Left kidney (tissue), 2 donors: Measurements from ENCODE around the gene PODN. TPM values are rescaled to one million over a fixed set of nuclear protein-coding genes. Genes with fewer than 3 reads are reported as not detected.

ENCODE experiments used
- DNase-seq: peaks from one replicate; pipeline ENCODE4 v3.0.0-alpha.2; 2013
- polyA plus RNA-seq: library from polyadenylated mRNA; unstranded; fragments of 120-200 nt; gene quantifications from one replicate; pipeline ENCODE4 v1.2.1, GENCODE V29; 2013; ENCODE audit not compliant: insufficient read length

Gene PODN
- polyA plus RNA-seq, 1 donor: 2.0 TPM

GRCh38 chr1:53074313-53075154 is 12.5 kb downstream of the PODN start:
- no peak for DNase-seq

DNA sequence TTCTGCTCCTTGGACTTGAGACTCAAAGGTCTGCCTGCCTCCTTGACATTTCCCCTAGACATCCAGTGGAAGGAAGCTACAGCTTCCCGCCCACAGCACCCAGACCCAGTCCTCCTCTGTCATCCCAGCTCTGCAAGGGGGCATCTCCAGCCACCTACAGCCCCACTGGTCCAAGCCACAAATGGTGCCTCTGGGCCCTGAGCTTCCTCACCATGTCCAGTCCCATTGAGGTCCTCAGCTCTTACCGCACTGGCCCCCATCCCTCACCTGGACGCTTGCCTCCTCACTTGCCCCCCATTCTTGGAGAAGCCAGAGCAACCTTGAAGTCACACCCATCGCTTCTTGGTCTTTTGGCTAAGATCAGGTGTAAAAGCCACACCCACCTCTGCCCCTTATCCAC is 13.2 kb downstream of the PODN start:
- DNase-seq: no peak

GRCh38 chr1:53075761-53076163 is 13.7 kb downstream of the PODN start:
- no peak for DNase-seq

GRCh38 chr1:53076165-53076564 is 14.2 kb downstream of the PODN start:
- no peak for DNase-seq

- no peak for DNase-seq
Measured at GRCh38 chr1:53076721-53077598, 14.9 kb downstream of the PODN start.

GRCh38 chr1:53077599-53077965 is 15.6 kb downstream of the PODN start:
- no peak for DNase-seq

GRCh38 chr1:53078333-53079101 is 16.5 kb downstream of the PODN start:
- no peak for DNase-seq

DNA sequence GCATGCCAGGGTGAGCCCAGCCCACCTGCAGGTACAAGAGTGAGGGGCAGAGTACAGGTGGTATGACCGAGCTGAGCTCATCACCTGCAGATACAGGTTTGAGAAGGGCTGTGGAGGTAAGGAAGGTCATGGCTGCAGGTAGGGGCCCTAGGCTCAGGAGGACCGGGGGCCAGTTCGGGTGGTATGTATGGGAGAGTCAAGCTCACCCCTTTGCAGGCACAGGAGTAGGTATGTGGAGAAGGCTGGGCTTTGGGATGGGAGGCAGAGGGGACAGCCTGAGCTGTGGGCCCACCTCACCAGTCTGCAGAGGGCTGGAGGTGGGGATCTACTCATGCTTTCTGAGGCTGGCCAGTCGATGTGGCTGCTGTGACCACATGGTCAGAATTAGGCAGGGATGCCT is 17.2 kb downstream of the PODN start:
- DNase-seq: no peak

DNA sequence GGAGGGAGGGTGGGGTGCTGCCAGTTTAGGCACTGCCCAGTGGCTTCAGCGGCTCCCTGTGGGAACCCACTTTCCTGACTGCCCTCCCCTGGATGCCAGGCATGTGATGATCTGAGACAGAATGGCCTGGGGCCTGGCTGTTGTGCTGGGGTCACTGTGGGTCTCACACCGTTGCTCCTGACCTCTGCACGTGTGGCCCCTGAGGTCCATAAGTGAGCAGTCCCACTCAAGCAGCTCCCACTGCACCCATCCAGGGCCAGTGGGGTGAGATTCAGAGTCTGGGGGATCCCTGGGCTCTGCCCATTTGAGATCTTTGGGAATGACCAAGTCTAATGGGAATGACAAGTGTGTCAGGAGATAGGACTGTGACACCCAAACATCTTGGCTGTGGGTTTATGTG is 18.0 kb downstream of the PODN start:
- DNase-seq: no peak

- no peak for DNase-seq
Measured at GRCh38 chr1:53080769-53081168, 18.8 kb downstream of the PODN start.

- no peak for DNase-seq
Measured at GRCh38 chr1:53081384-53082066, 19.5 kb downstream of the PODN start.

GRCh38 chr1:53082826-53083455 is 20.9 kb downstream of the PODN start:
- DNase-seq: no peak

DNA sequence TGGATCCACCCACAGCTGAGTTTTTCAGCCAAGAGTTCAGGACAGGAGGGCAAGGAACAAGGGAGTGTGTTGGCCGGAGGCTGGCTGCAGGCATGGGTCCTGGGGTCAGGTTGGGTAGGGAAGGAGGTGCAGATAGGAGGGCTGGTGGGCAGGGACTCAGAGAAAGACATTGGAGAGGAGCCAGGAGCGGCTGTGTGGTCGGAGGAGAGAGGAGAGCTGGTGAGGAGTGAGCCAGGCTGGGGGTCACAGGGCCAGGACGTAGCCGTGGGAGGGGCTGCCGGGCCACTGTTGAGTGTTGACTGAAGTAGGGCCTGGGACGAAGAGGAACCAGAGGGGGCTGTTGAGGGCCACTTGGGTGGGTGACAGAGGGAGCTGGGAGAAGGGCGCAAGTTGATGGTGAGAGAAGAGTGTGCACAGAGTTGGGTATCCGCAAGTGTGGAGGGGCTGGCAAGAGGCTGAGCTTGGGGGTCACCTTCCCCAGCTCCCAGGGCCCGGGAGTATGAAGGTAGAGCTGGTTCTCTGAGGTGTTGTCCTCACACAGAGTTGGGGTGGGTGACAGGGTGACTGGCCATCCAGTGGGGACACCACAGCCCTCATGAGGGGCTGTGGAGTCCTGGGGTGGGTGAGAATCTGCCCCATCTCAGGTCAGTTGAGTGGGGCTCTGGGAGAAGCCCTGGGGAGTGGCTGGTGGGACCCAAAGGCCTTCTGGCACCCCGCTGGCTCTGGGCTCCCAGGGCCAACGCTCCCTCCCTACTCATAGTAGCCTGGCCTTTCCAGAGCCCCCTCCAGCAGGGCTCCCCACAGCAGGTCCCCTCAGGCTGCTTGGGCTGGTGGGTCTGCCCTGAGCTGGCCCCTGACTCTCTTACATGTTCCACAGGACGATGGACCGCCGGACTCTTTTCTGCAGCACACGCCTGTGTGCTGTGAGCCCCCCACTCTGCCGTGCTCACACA is 21.9 kb downstream of the PODN start:
- DNase-seq: no peak

- no peak for DNase-seq
Measured at GRCh38 chr1:53084589-53084971, 22.6 kb downstream of the PODN start.

- DNase-seq: no peak
Measured at GRCh38 chr1:53085405-53085804, 23.4 kb downstream of the PODN start.

DNA sequence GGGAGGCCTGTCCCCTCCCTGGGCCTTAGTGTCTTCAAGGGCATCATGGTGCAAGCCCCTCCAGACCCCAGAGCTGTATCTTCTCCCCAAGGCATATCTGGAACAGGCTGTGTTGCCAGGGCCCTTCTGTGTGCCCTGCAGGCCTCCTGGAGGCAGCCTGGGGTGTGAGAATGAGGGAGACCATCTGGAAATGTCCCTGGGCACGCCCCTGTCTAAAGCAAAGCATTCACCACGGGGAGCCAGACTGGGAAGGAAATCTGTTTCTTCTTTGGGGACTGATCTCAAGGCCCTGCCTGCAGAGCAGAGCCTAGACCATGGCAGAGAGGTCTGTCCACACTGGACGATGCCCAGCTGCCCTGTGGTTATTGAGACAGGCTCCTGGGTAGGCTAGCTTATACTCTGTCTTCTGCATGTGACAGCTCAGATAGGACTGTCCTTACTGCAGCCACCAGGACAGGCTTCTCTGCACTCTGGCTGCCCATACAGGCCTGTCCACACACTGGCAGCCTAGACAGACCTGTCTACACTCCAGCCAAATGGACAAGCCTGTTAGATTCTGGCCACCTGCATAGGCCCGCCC is 24.6 kb downstream of the PODN start:
- no peak for DNase-seq

DNA sequence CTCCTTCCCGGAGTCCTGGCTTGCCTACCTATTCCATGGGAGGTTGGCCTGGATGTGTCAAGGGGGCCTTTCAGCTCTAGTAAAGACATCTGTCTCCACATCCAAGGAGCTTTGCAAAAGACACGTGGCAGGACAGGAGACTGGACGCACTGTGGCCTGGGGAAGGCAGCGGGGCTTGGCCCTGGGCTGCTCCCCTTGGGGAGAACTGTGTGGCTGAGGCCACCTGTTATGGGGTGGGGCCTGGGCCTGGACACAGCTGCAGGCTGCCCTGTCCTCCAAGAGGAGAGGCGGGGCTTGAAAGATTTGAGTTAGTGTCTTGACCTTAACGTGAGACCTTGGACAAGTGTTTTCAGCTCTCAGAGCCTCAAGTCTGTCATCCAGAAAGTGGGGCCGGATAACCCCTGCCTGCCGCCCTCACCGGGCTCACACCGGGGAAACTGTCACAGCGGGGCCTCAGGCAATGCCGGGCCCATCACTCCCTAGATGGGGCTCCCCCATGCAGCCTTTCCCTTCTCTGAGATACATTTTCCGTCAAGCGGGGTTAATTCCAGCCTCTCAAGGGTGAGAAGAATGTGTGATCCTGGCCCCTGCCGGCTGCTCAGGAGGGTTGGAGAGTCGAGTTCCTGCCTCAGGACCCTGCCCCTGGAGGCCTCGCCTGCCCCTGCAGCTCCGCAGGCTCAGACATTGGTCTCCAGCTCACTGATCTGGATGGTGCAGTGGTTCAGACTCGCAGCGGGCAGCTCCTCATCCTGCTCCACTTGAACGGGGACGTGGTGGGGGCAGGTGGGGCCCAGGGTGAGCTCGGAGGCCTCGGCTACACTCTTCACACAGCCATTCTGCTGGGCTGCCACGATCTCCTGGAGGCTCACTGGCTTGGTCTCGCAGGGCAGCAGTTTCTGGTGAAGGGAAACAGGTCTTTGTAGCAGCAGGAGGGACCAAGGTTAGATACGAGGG is 25.6 kb downstream of the PODN start:
- DNase-seq: no peak

- no peak for DNase-seq
Measured at GRCh38 chr1:53088616-53089300, 26.7 kb downstream of the PODN start.
